HG03432 (cell line): ENCODE results near the gene KAT6B.

ENCODE experiments used
- ATAC-seq: cut with Tn5 transposase; IDR thresholded peaks from one replicate; pipeline ENCODE4 v1.9.1; 2021; ENCODE audit warnings: mild to moderate bottlenecking, moderate library complexity; ENCODE audit not compliant: unreplicated experiment

The KAT6B gene

GRCh38 chr10:74822521-74823089 lies 3.8 kb upstream of the KAT6B start:
- ATAC-seq = no peak

DNA sequence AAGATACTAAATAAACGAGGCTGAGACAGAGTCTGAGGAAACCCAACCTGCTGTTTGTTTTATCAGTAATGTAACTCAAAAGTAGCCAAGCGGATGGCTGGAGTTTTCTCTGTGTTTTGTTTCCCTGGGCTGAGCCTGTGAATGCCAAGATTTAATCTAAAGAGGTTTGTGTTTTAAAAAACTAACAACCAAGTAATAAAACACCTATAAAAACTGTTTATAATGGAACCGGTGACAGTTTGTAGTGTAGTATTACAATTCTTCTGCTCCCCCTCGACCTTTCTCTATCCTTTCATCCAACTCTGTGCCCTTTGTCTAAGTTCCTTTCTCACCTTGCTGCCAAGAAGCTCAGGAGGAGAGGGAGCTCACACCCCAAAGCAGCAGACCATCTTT lies 2.6 kb upstream of the KAT6B start:
- ATAC-seq = no peak

GRCh38 chr10:74824184-74824899 lies 2.1 kb upstream of the KAT6B start:
- ATAC-seq = no peak

DNA sequence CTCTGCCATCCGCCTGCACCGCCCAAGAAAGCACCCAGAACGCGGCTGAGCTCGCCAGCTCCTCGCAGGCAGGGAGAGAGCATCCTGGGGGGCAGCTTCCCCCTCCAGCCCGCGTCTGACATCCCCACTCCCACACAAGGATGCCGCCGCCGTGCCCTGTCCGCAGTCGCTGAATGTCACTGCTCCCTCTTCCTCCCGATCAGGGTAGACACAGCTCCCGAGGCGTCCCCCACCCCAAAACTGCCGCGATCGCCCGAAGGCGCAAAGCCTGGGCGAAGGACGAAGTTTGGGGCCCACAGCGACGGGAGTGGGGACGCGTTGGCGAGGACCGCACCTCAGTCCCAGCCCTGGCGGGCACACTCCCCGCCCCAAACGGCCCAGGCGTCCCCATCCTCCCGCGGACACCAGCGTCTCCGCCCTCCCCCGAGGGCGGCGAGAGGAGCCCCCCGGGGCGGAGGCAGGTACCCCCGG lies 1.5 kb upstream of the KAT6B start:
- peak; percentile 1 for ATAC-seq

DNA sequence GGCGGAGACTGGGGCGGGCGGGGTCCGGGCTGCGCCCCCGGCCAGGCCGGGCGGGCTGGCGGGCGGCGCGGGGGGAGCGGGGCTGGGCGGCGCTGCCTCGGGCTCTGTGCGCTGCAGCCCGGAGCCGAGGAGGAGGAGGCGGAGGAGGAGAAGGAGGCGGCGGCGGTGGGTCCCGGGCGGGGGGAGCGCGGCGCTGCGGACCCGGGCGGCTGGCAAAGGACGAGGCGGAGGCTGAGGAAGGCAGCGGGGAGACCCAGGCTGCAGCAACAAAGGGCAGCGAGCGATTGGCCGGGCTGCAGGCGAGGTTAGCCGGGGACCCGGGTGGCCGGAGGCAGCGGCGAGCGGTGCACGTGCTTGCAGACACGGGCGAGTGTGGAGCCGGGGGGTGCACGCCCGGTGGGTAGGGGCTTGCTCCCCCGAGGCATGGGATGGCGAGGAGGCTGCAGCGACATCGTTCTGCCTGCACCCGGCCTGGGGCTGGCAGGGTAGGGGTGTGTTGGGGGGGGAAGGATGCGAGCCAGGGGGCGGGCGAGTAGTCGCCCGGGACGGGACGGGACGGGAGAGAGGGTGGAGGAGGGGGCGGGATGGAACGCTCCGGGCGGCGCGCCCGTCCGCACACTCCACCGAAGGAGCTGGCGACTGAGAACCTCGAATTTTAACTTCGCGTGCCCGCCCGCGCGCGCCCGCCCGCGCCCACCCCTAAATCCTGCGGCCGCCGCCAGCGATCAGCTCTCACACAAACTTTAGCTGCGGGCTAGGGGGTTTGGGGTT lies 844 bp upstream of the KAT6B start:
- ATAC-seq = peak; percentile 1

DNA sequence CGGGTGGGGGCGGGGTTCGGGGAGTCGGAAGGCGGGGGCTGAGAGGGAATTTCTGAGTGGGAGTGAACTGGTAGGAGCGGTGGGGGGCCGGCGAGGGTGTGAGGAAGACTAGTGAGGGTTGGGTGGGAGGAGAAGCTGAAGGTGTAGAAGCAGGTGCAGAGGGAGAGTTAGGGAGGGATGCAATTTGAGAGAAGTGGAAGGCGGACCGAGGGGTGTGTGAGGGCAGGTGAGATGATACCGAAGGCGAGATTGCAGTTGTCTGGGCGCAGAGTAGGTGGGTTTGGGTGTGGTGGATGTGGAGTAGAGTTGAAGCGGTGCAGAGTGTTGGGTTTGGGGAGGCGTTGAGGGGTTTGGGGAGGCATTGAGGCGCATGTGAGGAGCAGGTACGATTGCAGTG lies 643 bp downstream of the KAT6B start:
- ATAC-seq = no peak

- ATAC-seq = no peak
Measured at GRCh38 chr10:74827694-74828093, 1.3 kb downstream of the KAT6B start.

GRCh38 chr10:74828946-74829345 lies 2.5 kb downstream of the KAT6B start:
- no peak for ATAC-seq

GRCh38 chr10:74831518-74832120 lies 5.2 kb downstream of the KAT6B start:
- ATAC-seq = no peak

- no peak for ATAC-seq
Measured at GRCh38 chr10:74835963-74836362, 9.6 kb downstream of the KAT6B start.

DNA sequence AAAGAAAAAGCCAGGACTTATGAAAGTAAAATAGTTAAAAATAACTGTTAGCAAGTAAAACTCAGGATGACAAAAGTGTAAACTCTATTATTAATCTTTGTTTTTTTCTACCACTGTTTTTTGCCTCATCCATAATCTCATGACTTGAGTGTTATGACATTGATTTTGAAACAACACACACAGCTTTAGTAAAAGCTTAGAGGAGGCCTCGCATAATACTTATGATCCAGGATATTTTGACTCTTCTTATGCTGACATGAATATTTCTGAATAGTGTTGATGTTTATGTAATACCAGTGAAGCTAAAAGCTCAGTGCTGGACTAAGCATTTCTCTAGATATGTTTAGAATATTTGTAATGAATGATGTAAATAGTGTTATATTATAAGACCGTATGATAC lies 10.5 kb downstream of the KAT6B start:
- ATAC-seq = no peak

GRCh38 chr10:74837743-74838142 lies 11.3 kb downstream of the KAT6B start:
- ATAC-seq = no peak

- ATAC-seq = no peak
Measured at GRCh38 chr10:74839708-74840107, 13.3 kb downstream of the KAT6B start.

- ATAC-seq = no peak
Measured at GRCh38 chr10:74841265-74841973, 15.0 kb downstream of the KAT6B start.

GRCh38 chr10:74842301-74842954 lies 16.0 kb downstream of the KAT6B start:
- no peak for ATAC-seq

DNA sequence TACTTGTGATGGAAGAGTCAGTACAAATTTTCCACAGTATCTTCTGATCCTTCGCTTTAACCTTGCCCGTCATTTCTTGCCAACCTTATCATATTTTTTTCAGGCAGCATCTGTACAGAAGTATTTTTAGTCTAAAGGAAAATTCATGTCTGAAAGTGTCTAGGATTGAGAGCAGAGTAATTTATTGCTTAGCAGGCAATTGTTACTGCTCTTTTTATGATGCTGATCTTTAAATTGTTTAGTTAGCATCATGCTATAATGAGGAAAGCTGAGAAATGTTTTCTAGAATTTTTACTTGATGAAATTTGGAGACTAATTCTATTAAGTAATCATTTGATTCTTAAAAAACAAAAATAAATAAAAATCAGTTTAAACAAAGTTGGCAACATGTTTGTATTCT lies 20.6 kb downstream of the KAT6B start:
- ATAC-seq = no peak

DNA sequence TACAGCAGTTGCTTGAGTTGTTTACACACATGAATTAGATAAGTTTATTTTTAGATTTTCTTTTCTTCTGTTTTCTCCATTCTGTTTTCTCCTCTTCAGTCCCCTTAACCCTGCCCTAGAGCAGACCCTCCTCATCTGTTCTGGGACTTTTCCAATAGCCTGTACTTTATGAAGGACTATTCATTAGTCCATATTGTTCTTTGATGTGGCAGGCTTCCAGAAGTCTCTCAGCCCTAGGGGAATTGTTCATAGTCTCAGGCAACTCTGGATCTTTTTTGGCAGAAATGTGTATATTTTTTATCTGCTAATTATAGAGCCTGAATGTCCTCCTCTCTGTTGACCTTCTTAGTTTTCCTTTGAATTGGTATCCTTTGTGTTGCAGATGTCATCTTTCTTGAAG lies 25.4 kb downstream of the KAT6B start:
- ATAC-seq = no peak

- ATAC-seq = no peak
Measured at GRCh38 chr10:74852381-74852780, 26.0 kb downstream of the KAT6B start.

GRCh38 chr10:74854610-74855009 lies 28.2 kb downstream of the KAT6B start:
- peak; percentile 45 for ATAC-seq

DNA sequence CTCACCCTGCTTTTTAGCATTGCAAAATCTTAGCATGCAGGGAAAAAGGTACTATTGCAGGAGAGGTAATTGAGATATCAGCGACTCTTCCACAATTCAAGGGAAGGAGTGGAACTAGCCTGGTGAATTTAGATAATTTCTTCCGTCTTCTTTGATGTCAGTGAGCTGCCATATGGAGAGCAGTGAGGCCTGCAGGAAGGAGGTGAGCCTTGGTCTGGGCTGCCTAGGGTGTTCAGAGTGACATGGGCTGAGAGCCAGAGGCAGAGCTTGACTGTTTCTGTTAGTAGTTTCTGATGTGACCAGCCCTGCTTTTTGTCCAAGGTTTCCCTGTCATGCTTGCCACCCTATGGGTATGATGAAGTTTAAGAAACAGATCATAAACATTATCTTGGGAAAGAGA lies 28.6 kb downstream of the KAT6B start:
- ATAC-seq = peak; percentile 67
